Stimulated activated naive CD8-positive, alpha-beta T cell treated with anti-CD3 and anti-CD28 coated beads, Interleukin-15, Interleukin-2, amounts not matched to agents 100 U/mL and 50 U/mL, for 24 hours (primary cell): ENCODE results near the gene MAP3K20.
A peak's percentile ranks its signal among the peaks of the same experiment; 100 is the strongest.
"Not testable (repeated sequence)": the region's sequence is repeated elsewhere in the genome, so short reads cannot be mapped to it uniquely, and the experiment has no call there.

Experiments used
- ATAC-seq: fragments of 150-1000 bp; cut with Tn5 transposase; one replicate; pipeline ENCODE4 v1.10.0; 2021
- DNase-seq: peaks from one replicate; pipeline ENCODE4 v3.0.0; 2021

MAP3K20 gene

DNA sequence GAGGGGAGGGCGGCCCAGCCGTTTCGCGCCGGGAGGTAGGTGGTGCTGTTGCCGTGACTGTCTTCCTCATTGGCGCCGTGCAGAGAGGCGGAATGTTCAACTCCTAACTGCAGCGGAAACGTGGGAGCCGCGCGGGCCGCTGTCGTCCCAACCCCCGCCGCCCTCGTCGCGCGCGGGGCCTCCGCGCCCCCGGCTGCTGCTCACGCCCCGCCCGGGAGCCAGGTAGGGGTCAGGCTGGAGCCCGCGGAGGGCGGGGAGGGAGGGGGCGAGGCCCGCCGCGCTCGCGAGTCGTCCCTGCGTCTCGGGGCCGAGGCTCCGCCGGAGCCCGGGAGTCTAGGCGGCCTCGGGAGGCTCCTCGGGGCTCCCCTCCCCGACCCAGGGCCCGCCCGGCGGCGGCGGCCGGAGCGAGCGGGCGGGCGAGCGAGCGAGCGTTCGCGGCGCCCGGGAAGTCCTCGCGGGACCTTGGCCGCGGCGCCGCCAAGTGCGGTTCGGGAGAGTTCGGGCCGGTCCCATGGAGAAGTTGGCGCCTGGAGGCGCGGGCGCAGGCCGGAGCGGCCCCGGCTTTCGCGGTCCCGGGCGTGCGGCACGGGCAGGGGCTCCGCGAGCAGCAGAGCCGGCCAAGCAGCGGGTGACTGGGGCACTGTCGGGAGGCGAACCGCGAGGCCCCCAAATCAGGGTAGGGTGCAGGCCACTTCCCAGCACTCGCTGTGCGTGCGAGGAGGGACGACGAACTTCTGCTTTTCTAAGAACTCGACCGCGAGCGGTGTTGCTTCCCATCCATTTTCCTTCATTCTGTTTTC is at the start of gene MAP3K20:
MAP3K20 (plus strand) TSS at position 66 of the 800 bp plus-strand sequence. CDS start 15,186 bp downstream, outside the sequence.
- ATAC-seq (peak; percentile 72), DNase-seq (peak; percentile 66)

DNA sequence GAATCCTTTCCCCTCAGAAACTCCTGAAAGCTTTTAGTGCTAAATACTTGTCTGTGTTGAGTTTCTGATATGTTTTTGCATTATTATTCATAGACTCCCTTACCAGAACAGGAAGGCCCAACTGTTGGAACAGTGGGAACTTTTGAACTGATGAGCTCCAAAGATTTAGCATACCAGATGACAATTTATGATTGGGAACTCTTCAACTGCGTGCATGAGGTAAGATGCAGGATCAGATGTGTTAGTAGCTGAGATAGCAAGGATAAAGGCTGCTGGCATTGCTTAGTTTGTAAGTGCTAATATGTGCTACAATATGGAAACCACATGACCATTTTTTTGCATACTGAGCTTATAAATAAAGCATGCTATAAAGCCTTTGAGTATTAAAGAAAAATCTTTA is 49.2 kb upstream of the MAP3K20 start:
- ATAC-seq (no peak), DNase-seq (no peak)

DNA sequence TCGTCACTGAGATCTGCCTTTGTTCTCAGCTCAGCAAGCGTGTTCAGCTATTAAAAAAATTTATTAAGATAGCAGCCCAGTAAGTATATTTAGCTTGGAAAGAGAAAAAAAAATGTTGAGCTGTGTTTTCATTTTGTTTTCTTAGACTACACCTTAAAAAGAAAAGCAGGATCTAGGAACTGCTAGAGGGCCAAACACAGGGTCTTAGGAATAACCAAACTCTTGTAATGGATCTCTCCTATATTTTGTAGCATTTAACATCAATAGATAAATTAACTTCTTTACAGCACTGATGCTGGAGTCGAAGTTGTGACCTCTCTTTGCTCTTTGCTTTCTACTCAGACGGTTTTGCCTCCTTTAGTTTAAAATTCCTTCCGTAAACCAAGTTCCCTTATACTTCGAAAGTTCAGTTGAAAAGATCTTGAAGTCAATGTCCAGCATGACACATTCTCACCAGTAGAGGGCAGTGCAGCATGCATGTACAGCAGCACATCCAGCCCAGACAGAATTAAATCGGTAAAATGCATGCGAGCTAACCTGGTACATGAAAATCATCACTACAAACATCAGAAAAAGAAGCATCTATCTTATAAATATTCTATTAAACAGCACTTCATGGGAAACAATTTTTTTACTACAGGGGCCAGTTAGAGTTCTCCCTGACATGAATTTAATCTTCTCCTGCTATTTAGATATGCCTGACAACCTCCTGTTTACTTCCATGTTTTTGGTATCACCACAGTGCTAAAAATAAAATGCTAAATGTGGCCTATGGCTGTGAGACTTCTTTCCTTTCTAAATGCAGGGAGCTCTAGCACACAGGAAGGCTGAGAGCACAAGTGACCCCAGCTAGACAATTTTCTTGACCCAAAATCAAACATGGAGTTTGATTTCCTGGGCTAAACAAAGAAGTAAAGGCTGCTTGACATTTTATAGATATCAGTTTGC is 48.2 kb upstream of the MAP3K20 start:
- no peak for ATAC-seq

DNA sequence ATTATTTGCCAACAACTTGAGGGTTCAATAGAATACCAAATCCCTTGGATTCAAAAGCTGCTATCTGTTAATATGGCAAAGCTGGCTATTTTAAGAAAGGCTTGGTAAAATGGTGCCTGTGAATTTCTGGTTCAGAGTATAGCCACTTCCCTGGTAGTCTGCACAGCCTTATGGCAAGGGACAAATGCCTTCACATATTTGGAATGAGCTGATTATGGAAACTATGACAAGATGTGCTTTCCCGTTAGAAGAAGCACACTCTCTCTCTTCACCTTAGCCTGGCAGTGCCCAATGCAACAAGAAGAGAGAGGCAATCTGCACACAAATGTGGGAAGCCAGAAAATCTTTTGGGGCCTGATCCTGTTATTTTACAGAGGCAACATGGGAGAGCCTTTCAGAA is 47.5 kb upstream of the MAP3K20 start:
- no peak for ATAC-seq
- no peak for DNase-seq

More for the DNA sequence above, 48.2 kb upstream of the MAP3K20 start:
- DNase-seq = peak; percentile 80

DNA sequence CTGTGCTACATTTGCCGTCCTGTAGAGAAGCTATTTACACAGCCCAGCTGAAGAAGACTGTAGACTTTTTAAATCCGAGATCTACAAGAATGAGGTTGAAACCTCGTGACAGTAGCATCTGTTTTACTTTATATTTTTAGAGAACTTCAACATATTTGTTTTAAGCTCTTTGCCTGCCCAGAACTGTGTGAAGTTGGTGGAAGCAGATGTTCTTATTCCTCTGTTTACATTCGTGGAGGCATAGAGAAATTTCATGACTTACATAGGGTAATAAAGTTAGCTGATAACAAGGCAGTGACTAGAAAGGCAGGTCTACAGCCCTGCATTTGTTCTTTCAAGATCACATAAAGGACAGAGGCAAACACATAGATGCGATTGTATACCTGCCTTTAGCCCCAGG is 47.0 kb upstream of the MAP3K20 start:
- ATAC-seq (no peak), DNase-seq (no peak)

DNA sequence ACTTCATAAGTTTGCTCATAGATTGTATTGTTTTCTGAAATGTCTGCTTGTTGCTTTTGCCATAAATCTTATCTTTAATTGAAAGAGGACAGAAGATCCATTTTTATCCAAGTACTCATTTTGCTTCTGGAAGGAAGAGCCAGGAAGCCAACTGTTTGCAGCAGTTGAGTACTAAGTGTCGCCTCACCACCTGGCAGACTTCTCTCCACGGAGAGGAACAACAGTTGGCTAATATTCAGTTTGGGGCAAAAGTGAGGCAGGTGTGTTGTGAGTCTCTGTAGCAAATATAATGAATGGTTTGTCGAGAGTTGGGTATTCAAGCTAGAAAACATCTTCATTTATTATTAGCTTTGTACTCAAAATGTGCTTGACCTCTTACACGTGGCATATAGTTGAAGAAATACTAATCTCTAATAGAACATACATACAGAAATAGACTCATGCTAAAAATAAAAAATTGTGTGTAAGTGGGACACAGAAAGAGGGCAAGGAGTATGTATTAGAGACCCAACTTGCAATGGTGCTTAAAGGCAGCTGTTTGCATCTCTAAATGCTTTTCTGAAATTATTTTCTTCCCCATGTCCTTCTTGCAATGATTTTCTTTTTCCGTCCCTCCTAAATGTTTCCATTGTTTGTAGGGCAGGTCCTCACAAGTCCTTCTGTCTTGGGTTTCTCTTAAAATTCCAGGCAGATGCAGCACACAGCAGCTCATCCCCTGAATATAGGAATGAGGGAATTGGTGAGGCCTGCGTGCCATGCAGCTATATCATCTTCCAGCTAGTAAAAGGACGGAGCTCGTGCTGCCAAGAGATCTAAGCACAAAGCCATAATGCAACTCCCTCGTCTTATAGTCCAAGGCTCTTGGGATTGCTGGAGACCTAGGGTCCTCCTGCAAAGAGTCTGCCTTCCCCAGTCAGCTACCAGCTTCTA is 44.8 kb upstream of the MAP3K20 start:
- ATAC-seq = no peak
- no peak for DNase-seq

DNA sequence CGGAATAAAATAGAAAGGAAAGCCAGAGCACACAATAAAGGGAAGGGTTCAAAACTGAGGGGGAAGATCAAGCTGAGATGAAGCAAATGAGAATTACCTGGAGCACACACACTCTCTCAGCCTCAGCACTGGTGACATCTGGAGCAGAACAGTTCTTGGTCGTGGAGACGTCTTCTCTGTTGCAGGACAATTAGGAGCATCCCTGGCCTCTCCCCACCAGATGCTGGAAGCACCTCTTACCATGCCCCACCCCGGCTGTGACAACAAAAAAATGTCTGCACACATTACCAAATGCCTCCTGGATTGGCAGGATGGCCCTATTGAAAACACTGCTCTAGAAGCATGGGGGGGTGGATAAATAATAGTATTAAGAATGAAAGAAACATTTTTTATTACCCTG is 43.6 kb upstream of the MAP3K20 start:
- no peak for ATAC-seq

DNA sequence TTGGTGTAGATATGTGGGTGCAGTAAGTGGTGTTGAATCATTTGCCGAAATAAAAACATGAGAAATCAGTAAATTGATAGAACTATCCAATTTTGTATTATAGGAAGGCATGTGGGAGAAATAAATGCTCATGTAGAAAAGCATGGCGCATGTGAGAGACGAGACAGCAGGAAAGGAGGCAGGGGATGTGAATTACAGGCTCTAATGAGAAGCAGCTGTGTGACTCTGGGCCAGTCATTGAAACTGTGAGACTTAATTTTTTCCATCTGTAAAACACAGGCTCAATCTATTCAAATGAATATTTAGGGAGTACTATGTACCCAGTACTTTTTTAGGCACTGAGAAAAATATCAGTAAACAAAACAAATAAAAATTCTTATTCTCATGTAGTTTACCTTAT is 42.6 kb upstream of the MAP3K20 start:
- ATAC-seq (no peak), DNase-seq (no peak)

More for the DNA sequence above, 43.6 kb upstream of the MAP3K20 start:
- no peak for DNase-seq

DNA sequence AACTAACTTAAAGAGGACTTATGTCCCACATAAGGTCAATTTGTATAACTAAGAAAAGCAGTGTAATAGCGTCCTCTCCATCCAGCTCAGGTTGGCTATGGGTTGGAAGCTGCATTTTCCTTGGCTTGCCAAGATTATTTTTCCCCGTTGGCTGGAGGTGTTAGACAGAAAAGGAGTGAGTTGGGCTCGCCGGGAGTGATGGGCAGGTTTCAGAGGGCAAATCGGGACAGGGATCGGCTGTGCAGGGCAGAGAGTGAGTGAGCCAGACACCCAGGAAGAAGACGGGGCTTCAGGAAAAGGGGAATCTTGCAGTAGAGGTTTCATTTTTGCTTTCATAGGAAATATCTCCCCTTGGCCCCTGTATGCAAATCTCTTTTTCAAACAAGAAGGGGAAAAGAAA is 41.5 kb upstream of the MAP3K20 start:
- DNase-seq (no peak), ATAC-seq (no peak)

DNA sequence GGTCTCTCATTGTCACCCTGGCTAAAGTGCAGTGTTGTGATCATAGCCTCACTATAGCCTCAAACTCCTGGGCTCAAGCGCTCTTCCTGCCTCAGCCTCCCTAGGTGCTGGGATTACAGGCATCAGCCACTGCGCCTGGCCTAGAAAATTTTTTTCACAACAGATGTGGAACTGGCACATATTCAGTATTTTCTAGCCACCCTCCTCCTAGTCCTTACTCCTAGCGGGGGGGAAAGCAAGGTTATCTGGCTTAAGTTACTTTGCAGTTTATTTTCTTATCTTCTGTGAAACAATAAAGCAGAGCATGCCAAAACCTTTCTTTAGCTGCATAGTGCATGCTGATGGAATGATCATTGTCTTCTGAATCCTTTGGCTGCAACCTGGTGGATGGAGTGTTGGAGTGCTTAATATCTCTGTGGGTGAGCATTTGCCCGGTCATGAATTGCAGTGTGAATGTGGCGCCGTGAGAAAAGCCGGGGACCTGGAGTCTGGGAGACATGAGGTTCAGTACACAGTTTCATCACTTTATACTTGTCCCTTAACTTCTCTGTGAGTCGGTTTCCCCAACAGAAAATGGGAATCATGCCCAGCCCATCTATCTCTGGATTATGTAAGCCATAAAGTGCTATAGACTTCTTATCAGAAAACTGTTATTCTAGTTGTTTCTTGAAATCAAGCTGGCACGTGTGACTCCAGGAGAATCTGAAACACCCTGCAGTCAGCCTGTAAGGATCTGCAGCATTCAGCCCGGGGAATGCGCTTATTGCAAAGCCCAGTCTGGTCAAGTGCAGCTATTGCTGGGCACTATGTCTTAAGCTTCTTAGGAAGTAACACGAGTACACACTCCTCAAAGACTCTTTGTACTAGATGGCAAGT is 38.2 kb upstream of the MAP3K20 start:
- no peak for ATAC-seq
- DNase-seq = no peak

DNA sequence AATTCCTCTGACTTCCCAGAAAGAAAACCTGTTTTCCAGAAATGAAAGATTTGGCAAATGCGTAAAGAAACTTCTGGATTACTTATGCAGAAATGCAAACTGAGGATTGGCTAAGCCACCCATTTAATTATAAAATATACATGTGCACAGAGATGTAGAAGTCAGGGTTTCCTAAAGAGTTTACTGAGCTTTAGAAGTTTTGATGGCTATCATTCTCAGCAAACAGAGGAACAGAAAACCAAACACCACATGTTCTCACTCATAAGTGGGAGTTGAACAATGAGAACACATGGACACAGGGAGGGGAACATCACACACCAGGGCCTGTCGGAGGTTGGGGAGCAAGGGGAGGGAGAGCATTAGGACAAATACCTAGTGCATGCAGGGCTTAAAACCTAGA is 37.4 kb upstream of the MAP3K20 start:
- not testable (repeated sequence) for DNase-seq, ATAC-seq

DNA sequence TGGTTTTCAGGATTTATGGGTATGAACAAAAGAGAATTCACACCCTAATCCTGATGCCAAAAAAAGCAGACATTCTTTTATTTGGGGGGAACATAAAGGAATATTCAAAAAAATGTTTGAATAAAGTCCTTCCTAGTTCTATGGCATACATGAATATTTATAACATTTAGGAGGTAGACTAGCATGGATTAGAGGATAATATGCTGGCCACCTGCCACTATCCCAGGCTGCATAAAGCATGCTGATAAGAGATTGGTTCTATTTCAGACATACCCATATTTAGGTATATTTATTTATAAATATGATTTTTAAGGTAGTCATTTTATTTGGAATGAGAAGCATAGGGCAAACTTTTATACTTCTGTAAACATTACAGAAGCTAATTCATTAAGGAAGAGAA is 34.9 kb upstream of the MAP3K20 start:
- ATAC-seq = no peak
- no peak for DNase-seq

DNA sequence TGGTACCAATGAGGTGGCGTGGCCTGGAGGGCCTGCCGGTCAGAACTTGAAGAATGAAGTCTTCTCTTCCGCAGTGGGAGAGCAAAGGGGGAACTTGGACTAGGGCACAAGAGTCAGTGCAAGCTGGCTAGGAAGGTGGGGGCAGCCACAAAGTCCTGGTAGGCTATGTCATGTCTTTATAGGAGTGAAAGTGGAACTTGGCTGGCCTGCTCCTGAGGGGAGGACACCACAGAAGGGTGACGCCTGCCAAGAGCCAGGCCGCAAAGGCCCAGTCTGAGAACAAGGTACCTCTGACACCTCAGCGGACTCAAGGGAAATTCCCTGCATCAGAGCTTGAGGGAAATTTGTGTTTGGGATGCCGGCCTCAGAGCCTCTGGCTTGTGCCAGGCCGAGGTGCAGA is 32.2 kb upstream of the MAP3K20 start:
- no peak for ATAC-seq
- no peak for DNase-seq

DNA sequence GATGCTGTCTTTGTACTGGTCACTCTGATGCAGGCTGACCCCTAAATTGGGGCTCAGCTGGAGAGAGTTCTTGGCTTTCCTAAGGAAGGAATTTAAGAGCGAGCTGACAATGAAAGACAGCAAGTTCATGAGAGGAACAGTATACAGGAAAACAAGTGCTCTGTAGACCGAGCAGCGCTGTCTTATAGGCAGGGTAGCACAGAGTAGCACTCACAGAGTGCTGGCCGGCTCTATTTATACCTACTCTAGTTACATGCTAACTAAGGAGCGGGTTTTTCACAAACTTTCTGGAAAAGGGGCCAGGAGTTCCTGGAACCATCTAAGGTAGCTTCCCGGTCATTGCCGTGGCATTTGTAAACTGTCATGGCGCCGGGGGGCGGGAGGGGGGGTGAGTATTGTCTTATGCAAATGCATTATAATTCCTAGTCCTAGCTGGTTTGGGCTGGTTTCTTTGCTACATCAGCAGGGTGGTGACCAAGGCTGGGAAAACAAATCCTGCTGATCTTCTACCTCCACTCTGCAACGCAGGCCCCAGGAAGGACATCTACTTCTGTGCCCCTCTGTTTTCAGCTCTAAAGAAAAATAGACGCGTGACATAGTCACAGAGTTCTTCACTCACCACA is 31.6 kb upstream of the MAP3K20 start:
- no peak for ATAC-seq
- no peak for DNase-seq

DNA sequence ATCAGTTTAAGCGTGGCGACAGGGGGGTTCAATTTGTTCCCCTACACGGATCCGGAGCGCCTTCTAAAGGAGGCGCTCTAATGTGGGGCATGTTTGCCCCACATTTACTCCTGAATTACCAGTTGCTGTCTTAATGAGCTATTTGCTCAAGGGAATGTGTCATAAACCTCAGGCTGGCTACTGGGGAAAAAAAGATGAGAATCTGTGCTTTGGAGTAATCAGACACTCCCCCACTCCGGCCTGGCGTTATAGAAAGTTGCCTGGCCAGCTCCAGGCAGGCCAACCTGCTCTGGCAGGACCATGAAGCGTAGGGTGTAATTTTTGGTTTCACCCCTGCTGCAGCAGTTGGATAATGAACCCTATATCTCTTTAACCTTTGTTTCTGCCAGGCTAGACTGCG is 31.0 kb upstream of the MAP3K20 start:
- DNase-seq (no peak), ATAC-seq (no peak)

DNA sequence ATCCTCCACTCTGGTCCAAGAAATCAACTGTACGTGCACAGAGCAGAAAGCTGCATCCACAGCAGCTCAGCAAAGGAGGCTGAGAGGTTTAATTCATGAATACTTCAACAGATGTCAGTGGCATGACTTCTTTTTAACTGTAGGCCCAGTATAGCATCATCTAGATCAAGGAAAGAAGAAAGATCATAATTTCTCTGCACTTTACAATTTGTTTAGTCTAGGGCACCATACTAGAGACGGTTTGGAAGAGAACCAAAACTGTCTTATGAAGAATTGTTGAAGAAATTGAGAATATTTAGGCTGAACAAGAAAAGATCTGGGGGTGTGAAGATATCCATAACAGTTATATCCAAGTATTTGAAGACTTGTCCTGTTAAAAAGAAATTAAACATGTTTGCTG is 30.5 kb upstream of the MAP3K20 start:
- no peak for ATAC-seq
- no peak for DNase-seq

DNA sequence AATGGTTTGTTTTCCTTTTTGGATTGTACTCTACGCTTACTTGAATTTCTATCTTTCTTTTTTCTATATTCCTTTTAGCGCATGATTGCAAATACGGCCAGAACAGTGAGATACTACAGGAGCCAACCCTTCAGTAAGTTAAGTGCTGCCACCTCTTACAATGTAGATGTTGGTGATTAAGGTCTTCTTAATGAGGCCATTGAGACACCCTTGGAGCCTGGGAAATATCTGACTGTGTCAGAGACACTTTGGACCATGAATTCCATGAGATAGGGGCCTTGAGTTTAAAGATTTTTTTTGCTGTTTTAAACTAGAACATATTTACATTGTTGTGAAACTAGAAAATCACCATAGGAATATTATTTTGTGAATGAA is 27.1 kb upstream of the MAP3K20 start:
- DNase-seq = no peak

DNA sequence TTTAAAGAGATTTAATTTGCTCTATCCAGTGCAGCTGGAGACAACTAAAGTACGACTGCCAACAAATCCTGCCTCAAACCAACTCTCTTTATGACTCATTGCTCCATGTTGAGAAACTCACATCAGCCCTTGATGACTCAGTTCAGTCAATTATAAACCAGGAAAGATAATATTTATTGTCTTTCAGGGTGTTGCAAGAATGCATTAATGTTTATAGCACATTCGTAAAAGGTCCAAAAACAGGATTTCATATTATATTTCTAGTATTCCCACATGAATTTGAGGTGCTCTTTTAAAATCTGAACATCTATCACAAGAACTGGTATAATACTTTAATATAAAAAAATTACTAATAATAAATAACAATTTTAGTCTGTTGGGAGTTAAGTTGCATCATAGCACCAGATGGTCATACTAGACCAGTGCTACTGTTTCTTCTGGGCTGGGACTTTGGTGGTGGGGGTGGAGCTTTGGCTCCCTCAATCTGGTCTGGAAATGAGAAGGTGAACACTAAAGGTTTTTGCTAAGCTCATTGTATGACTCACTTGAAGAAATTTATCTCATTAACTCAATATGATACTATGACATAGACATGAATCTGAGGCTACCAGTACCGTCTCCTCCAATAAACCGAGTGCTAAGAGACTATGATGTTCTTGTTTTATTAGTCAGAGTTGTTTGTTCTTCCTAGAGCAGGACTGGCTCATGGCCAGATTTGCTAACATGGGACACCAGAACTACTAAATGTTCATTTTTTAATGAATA is 26.6 kb upstream of the MAP3K20 start:
- peak; percentile 95 for ATAC-seq
- DNase-seq = peak; percentile 30

More for the DNA sequence above, 27.1 kb upstream of the MAP3K20 start:
- no peak for ATAC-seq

DNA sequence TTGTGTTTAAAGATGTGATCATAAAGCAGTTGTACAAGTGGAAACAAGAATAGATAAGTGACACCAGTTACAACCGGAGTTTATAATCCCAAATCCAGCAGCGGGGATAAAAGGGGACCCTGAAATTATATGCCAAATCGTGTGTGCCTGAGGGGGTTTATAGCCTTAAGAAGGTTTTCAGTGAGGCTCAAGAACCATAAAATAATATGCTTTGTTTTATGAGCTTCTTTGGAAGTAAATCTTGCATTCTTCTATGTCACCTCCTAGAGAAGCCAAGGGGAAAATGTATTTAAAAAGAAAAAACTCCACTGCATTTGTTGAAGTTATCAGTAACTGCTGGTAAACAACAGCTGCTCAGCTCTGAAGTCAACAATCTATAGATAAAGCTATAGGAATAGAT is 25.8 kb upstream of the MAP3K20 start:
- DNase-seq = no peak
- no peak for ATAC-seq

DNA sequence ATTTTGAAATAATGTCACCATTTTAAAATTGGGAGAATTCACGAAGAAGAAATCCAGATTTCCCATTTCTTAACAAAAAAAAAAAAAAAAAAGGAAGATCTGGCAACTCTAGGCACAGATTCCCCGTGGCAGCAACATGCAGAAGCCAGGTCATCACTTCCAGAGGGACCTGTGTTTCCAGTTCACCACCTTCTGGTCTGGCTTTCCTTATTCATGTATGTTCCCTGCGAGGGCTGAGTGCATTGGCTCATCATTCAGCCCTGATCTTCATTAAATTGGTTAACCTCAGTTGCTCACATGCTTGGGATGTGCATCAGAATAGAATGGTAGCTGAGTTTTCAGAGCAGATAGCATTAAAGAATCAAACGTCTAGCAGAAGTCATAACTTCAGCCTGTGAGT is 25.0 kb upstream of the MAP3K20 start:
- DNase-seq = no peak
- no peak for ATAC-seq
